Smooth muscle cell (in vitro differentiated cells): ENCODE results near the gene MPPED1. TPM values are rescaled to one million over a fixed set of nuclear protein-coding genes. Genes with fewer than 3 reads are reported as not detected.

Experiments
- DNase-seq: peaks from one replicate; lab custom pipeline; 2025; ENCODE audit not compliant: unreplicated experiment; lab: John Stamatoyannopoulos, UW
- H2AFZ ChIP-seq: fragments of 200-600 bp; sonication (generic); 2 replicates; pipeline ENCODE4 v1.6.0; 2016; ENCODE audit warnings: antibody characterized with exemption, low read depth, mild to moderate bottlenecking
- H3F3A ChIP-seq: fragments of 200-600 bp; sonication (generic); 2 replicates; pipeline ENCODE4 v1.6.0; 2017; ENCODE audit warnings: antibody characterized with exemption, low read depth
- H3K27ac ChIP-seq: fragments of 200-600 bp; sonication (generic); 2 replicates; pipeline ENCODE4 v1.5.1; 2016; ENCODE audit warnings: low read depth, mild to moderate bottlenecking
- H3K27me3 ChIP-seq: fragments of 200-600 bp; sonication (generic); 2 replicates; pipeline ENCODE4 v1.6.1; 2016; ENCODE audit warnings: low read depth, mild to moderate bottlenecking
- H3K36me3 ChIP-seq: fragments of 200-600 bp; sonication (generic); 2 replicates; pipeline ENCODE4 v1.5.1; 2016; ENCODE audit warnings: low read depth
- H3K4me1 ChIP-seq: fragments of 200-600 bp; sonication (generic); 2 replicates; pipeline ENCODE4 v1.5.1; 2016; ENCODE audit warnings: low read depth
- H3K4me2 ChIP-seq: fragments of 200-600 bp; sonication (generic); 2 replicates; pipeline ENCODE4 v1.6.0; 2016; ENCODE audit warnings: mild to moderate bottlenecking
- H3K4me3 ChIP-seq: fragments of 200-600 bp; sonication (generic); 2 replicates; pipeline ENCODE4 v1.5.1; 2016; ENCODE audit warnings: mild to moderate bottlenecking
- H3K79me2 ChIP-seq: fragments of 200-600 bp; sonication (generic); 2 replicates; pipeline ENCODE4 v1.6.0; 2016; ENCODE audit warnings: low read depth, mild to moderate bottlenecking
- H3K9ac ChIP-seq: fragments of 200-600 bp; sonication (generic); 2 replicates; pipeline ENCODE4 v1.6.0; 2016; ENCODE audit warnings: low read depth
- H3K9me3 ChIP-seq: fragments of 200-600 bp; sonication (generic); replicated peaks from 2 replicates; pipeline ENCODE4 v1.5.1; 2016; ENCODE audit warnings: low read depth
- H4K20me1 ChIP-seq: fragments of 200-600 bp; sonication (generic); 2 replicates; pipeline ENCODE4 v1.6.0; 2016; ENCODE audit warnings: low read depth
- CTCF ChIP-seq: fragments of 200-600 bp; sonication (generic); IDR thresholded peaks from 2 replicates; pipeline ENCODE4 v1.5.1; 2017; ENCODE audit warnings: borderline replicate concordance, mild to moderate bottlenecking, antibody characterized with exemption; ENCODE audit not compliant: insufficient read depth, poor library complexity, severe bottlenecking
- whole genome bisulfite sequencing: methylation state at CpG from one replicate; pipeline ENCODE4 v1.1.7; 2016; ENCODE audit warnings: low lambda C conversion rate; 5-methylcytosine and 5-hydroxymethylcytosine counted together
- polyA plus RNA-seq: library from polyadenylated mRNA; unstranded; fragments of >200 nt; fragmentation: Nextera tagmentation; extraction: Ambion mirVana; gene quantifications from 2 replicates; pipeline ENCODE4 v1.2.1, GENCODE V29; 2016
- total RNA-seq: library from RNA; depleted of rRNA; stranded (reverse); fragments of >200 nt; gene quantifications from 2 replicates; pipeline ENCODE4 v1.2.3, GENCODE V29; 2014

The MPPED1 gene
- total and polyA plus RNA-seq, 2 experiments from 2014 or later, result not detected

- peaks cover 5% of the 10 kb centered on the region for H3K27me3 ChIP-seq
- H3K9me3 ChIP-seq, result no peaks in the 10 kb centered on the region
- H3K36me3 ChIP-seq, result no peaks in the 10 kb centered on the region
- WGBS, result 89% methylated on average over 31 of the region's 31 CpGs
- H3K4me2 ChIP-seq, result no peak overlapping the region
- H3K9ac ChIP-seq, result no peak overlapping the region
- DNase-seq, result no peak
- H3K4me3 ChIP-seq, result no peak overlapping the region
- no peak for TF ChIP-seq CTCF
- no peak overlapping the region for H2AFZ ChIP-seq
- no peaks in the 10 kb centered on the region for H3K79me2 ChIP-seq
- H4K20me1 ChIP-seq, result no peaks in the 10 kb centered on the region
- no peaks in the 10 kb centered on the region for H3K4me1 ChIP-seq
- H3K27ac ChIP-seq, result no peak overlapping the region
- no peaks in the 10 kb centered on the region for H3F3A ChIP-seq
Measured at GRCh38 chr22:43514476-43515157, 102.8 kb downstream of the MPPED1 start.

GRCh38 chr22:43515411-43515810 is 103.6 kb downstream of the MPPED1 start:
- no peaks in the 10 kb centered on the region for H3K9me3 ChIP-seq
- H3K4me1 ChIP-seq, result no peaks in the 10 kb centered on the region
- no peaks in the 10 kb centered on the region for H4K20me1 ChIP-seq
- TF ChIP-seq CTCF, result no peak
- 92% methylated on average over 8 of the region's 8 CpGs for whole genome bisulfite sequencing
- no peak overlapping the region for H3K4me3 ChIP-seq
- no peaks in the 10 kb centered on the region for H3F3A ChIP-seq
- no peak for DNase-seq
- H3K27me3 ChIP-seq, result peaks cover 5% of the 10 kb centered on the region
- no peaks in the 10 kb centered on the region for H3K36me3 ChIP-seq
- H3K4me2 ChIP-seq, result no peak overlapping the region
- no peak overlapping the region for H3K27ac ChIP-seq
- H2AFZ ChIP-seq, result no peak overlapping the region
- H3K9ac ChIP-seq, result no peak overlapping the region
- H3K79me2 ChIP-seq, result no peaks in the 10 kb centered on the region

- H3K27ac ChIP-seq, result no peak overlapping the region
- H3F3A ChIP-seq, result no peaks in the 10 kb centered on the region
- no peaks in the 10 kb centered on the region for H3K4me1 ChIP-seq
- WGBS, result 72% methylated on average over 13 of the region's 13 CpGs
- H2AFZ ChIP-seq, result no peak overlapping the region
- no peaks in the 10 kb centered on the region for H4K20me1 ChIP-seq
- H3K4me3 ChIP-seq, result no peak overlapping the region
- DNase-seq, result no peak
- H3K9me3 ChIP-seq, result no peaks in the 10 kb centered on the region
- H3K79me2 ChIP-seq, result no peaks in the 10 kb centered on the region
- H3K4me2 ChIP-seq, result no peak overlapping the region
- H3K27me3 ChIP-seq, result peaks cover 5% of the 10 kb centered on the region
- H3K36me3 ChIP-seq, result no peaks in the 10 kb centered on the region
- H3K9ac ChIP-seq, result no peak overlapping the region
- no peak for TF ChIP-seq CTCF
Measured at GRCh38 chr22:43515902-43516301, 104.1 kb downstream of the MPPED1 start.

- no peaks in the 10 kb centered on the region for H3K36me3 ChIP-seq
- H3K4me1 ChIP-seq, result no peaks in the 10 kb centered on the region
- H3K9ac ChIP-seq, result no peak overlapping the region
- no peaks in the 10 kb centered on the region for H3F3A ChIP-seq
- no peak overlapping the region for H3K27ac ChIP-seq
- no peak overlapping the region for H3K4me2 ChIP-seq
- H3K4me3 ChIP-seq, result no peak overlapping the region
- H3K79me2 ChIP-seq, result no peaks in the 10 kb centered on the region
- TF ChIP-seq CTCF, result no peak
- H2AFZ ChIP-seq, result no peak overlapping the region
- peaks cover 5% of the 10 kb centered on the region for H3K27me3 ChIP-seq
- DNase-seq, result no peak
- H3K9me3 ChIP-seq, result no peaks in the 10 kb centered on the region
- no peaks in the 10 kb centered on the region for H4K20me1 ChIP-seq
- 90% methylated on average over 14 of the region's 14 CpGs for WGBS
Measured at GRCh38 chr22:43516386-43516785, 104.6 kb downstream of the MPPED1 start.
